HG03520 (cell line): Measurements from ENCODE around the gene KRI1.
A peak's percentile ranks its signal among the peaks of the same experiment; 100 is the strongest.
"Not testable (repeated sequence)": the region's sequence is repeated elsewhere in the genome, so short reads cannot be mapped to it uniquely, and the experiment has no call there.

ENCODE experiments used
- ATAC-seq: cut with Tn5 transposase; IDR thresholded peaks from one replicate; pipeline ENCODE4 v1.9.1; 2021; ENCODE audit warnings: mild to moderate bottlenecking, moderate library complexity; ENCODE audit not compliant: unreplicated experiment

KRI1 gene

GRCh38 chr19:10550336-10550735, 15.5 kb downstream of the KRI1 start:
- ATAC-seq = no peak

GRCh38 chr19:10549733-10550132, 16.1 kb downstream of the KRI1 start:
- no peak for ATAC-seq

GRCh38 chr19:10548746-10549276, 17.0 kb downstream of the KRI1 start:
- no peak for ATAC-seq

GRCh38 chr19:10546817-10547216, 19.0 kb downstream of the KRI1 start:
- ATAC-seq = no peak

- ATAC-seq = no peak
Measured at GRCh38 chr19:10544753-10545251, 21.0 kb downstream of the KRI1 start.

GRCh38 chr19:10544242-10544752, 21.5 kb downstream of the KRI1 start:
- no peak for ATAC-seq

GRCh38 chr19:10543420-10544241, 22.2 kb downstream of the KRI1 start, which contains the start of gene ATG4D:
Gene ATG4D (plus strand): TSS chr19:10543904. CDS start chr19:10544091, 187 bp downstream.
- ATAC-seq = peak; percentile 57

GRCh38 chr19:10543059-10543419, 22.8 kb downstream of the KRI1 start:
- ATAC-seq = no peak

GRCh38 chr19:10539016-10539415, 26.8 kb downstream of the KRI1 start:
- not testable (repeated sequence) for ATAC-seq

GRCh38 chr19:10538204-10538983, 27.4 kb downstream of the KRI1 start:
- ATAC-seq = no peak

GRCh38 chr19:10537668-10538067, 28.1 kb downstream of the KRI1 start:
- no peak for ATAC-seq

- ATAC-seq = no peak
Measured at GRCh38 chr19:10535613-10536012, 30.2 kb downstream of the KRI1 start.

GRCh38 chr19:10533646-10534386, 32.0 kb downstream of the KRI1 start:
- ATAC-seq = no peak

- no peak for ATAC-seq
Measured at GRCh38 chr19:10532457-10532856, 33.4 kb downstream of the KRI1 start.

- not testable (repeated sequence) for ATAC-seq
Measured at GRCh38 chr19:10526887-10527286, 38.9 kb downstream of the KRI1 start.

- no peak for ATAC-seq
Measured at GRCh38 chr19:10525636-10526035, 40.2 kb downstream of the KRI1 start.

GRCh38 chr19:10523135-10523636, 42.6 kb downstream of the KRI1 start:
- ATAC-seq = no peak

- no peak for ATAC-seq
Measured at GRCh38 chr19:10521461-10522171, 44.2 kb downstream of the KRI1 start.

- ATAC-seq = no peak
Measured at GRCh38 chr19:10520652-10521318, 45.0 kb downstream of the KRI1 start.
